Frontal cortex (tissue), 4 donors: ENCODE results near the gene ANXA3. TPM values are rescaled to one million over a fixed set of nuclear protein-coding genes. Genes with fewer than 3 reads are reported as not detected.
A peak's percentile ranks its signal among the peaks of the same experiment; 100 is the strongest.

Experiments used
- DNase-seq, 2 donors: peaks; one replicate each; pipeline ENCODE4 v3.0.0; 2012; ENCODE audit warnings: low spot score in 2 of 2
- FAIRE-seq: peaks from 2 replicates; lab custom pipeline; 2012; peaks lifted over from hg19 to GRCh38; lab: Jason Lieb, UNC
- total RNA-seq: library from RNA; depleted of rRNA; stranded (reverse); fragments of >200 nt; gene quantifications from one replicate; pipeline ENCODE4 v1.2.3, GENCODE V29; 2014
- donor health status: control.
- donor health status: control.
- donor health status: control.

The ANXA3 gene
- total RNA-seq, 1 donor from 2014 or later, result 5.7 TPM

- DNase-seq (no peak), FAIRE-seq (no peak)
These were observed 54.5 kb downstream of the ANXA3 start for GRCh38 chr4:78606035-78606434.

DNA sequence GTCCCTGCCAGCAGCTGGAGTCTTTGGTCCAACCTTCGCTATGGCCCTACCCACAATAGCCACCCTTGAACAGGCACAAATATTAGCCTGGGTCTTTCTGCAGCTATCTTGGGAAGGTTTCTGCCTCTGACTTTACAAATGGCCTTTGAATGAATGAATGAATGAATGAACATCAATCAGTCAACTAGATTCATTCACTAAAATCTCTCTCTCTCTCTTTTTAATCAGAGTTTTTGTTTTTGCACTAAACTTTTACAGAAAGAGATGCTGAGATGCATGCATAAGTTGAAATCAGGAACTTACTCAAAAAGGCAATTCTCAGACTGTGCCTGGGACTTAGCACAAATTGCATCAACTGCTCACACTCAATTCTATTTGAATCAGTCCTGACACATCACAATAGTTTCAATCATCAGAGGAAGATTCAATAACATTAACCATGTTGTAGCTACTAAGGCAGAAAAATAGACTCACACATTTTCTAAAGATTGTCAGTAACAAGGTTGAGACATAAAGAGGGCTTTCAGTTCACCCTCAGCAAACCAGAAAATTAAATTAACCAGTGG lies 55.0 kb downstream of the ANXA3 start:
- FAIRE-seq (no peak), DNase-seq (no peak)

DNA sequence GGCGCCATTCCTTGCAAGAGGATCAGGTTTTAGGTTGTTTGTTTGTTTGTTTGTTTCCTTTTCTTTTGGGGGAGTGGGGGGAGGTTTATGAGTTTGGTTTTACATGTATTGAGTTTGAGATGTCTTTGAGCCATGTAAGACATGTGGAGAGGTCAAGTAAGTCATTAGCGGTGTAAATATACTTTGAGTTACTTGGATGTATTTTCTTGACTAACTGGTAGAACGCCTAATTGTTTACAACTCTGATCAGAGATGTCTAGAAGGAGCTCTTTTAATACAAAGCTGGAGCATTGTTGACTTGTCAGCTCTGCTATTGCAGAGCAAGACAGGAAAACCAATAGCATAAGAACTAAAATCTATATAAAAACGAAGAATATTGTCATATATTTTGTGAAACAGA lies 57.1 kb downstream of the ANXA3 start:
- FAIRE-seq (no peak), DNase-seq (no peak)

DNA sequence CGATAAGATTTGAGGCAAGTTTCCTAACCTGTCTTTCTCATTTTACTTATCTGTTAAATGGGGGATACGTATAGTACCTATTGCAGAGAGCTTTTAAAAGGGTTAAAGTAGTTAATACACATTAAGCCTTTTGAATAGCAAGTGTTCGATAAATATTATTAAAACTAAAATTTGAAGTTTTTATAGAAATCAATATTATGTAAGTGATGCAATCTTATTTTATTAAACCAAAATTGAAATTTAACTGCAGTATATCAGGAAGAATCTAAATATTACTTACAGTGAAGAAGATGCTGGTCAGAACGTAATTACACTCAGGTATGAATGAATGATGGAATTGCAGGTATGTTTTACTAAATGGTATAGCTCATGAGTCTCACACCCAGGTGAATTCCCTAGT lies 58.0 kb downstream of the ANXA3 start:
- DNase-seq (no peak), FAIRE-seq (no peak)

- no peak for DNase-seq
- FAIRE-seq, result no peak
These were observed 59.1 kb downstream of the ANXA3 start for GRCh38 chr4:78610546-78611214.

GRCh38 chr4:78611215-78611558 lies 59.6 kb downstream of the ANXA3 start:
- FAIRE-seq, result no peak
- no peak for DNase-seq

DNA sequence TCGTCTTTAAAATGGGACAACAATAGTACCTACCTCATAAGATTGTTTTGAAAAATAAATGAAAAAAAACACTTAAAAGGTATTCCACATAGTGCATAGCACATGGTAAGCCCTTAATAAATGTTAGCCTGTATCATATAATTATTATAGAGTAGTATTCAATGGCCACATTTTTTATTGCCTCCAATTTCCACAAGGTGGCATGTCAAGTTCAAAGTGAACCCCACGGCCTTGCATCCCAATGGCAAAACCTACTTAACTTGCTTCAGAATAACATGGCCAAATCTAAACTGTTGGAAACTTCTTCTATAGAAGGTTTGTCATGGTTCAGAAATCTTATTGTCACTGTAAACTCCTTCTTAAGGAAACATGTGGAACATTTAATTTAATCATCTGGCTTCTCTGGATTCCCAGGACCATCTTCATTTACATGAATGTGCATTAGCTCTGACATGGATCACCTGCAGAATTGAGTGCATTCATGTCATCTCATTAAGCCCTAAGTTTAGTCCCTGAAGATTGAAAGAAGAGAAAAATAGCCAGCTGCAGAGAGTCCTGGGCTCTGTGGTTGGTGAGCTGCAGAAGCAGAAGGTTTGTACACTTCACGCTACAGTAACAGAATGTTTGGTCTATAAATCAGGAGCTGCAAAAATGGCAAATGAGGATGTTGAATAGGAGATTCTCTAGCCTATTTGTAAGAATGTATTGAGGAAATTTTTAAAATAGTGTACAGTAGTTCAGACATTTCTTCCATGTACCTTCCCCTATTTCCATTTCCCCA lies 61.0 kb downstream of the ANXA3 start:
- DNase-seq (peak; percentile 4 to 10), FAIRE-seq (peak; percentile 82)

DNA sequence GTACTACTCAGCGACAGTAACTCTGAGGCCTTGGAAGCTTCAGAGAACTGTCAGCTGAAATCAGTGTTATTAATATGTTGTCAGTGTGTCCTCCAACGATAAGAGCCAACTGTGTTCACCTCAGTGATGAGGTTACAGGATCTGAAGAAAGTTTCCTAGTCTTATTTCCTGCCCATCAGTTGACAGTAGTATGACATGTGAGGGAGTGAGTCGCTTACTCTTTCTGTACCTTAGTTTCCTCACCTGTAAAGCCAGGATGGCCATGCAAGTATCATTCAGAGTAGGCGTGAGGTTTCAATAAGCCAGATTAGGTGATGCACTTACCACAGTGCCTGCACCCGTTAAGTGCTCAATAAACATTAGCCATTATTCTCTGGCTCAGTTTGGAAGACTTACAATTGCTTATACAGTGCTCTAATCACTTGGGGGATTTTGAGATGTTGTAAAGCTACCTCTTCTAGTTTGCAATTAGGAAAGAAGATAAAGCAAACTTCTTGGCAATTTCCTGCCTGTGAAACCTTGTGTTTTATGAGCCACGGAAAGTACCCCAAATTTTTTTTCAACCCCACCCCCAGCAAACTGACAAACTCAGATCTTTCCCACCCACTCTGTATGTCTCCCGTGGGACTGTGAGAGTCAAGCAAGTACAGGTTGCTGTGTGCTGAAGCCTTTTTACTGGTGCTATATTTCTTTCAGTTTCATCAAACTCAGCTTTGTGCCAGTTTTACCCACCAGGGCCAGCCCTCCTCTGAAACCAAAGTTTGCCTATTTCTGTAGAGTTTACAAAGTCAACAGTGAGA lies 62.2 kb downstream of the ANXA3 start:
- DNase-seq (no peak), FAIRE-seq (no peak)

DNA sequence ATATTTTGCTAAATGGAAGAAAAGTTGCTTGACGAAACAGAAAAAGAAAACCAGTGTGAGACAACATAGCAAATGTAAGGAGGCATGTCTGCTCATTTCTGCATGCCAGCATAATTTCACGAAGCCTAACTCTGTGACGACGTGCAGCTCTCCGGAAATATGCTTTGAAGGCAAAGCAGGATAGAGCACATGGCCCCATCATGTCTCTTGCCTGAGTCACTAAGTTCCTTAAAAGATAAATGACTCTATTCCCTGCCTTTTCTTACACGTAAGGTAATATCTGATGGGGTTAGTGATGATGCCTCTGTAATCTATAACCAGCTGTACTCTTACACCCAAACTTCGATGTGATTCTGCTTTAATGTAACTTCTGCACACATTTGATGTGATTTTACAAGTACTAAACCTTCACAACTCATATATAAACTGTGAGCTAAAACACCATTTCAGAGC lies 64.5 kb downstream of the ANXA3 start:
- no peak for FAIRE-seq
- no peak for DNase-seq

DNA sequence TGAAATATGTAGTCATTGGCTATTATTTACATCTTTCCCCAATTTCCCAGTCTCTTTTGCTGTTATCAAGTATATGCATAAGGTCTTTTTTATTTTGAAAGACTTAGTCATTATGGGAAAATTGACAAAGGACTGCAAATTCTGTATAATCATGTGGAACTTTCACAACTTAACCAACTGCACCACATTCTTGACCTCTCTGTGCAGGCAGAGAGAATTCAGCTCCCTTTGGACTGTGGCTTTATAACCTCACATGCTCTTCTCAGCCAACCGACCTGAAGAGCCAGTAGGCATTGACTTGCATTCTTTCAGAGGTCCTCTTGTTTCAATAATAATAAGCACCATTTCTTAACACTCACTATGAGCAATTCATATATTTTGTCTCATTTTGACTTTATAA lies 66.9 kb downstream of the ANXA3 start:
- DNase-seq (no peak), FAIRE-seq (no peak)

DNA sequence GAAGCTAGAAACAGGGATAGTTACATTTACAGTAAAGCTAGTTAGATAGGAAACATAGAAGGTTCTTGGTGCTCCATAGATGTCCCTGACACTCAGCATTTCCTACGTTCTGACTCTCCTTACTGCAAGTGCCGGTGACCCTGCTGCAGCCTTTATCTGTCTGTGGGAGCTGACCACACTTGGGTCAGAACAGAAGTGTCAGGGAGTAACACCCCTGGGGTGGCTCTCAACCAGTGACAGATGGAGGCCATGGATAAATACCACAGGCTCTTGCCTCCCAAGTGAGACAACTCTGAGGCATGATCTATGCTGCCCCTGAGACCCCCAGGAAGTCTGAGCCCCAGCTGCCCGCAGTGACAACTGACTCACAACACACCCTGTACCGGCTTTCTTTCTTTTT lies 69.8 kb downstream of the ANXA3 start:
- DNase-seq (no peak), FAIRE-seq (no peak)

GRCh38 chr4:78622253-78622979 lies 70.8 kb downstream of the ANXA3 start:
- FAIRE-seq, result no peak
- no peak for DNase-seq

DNA sequence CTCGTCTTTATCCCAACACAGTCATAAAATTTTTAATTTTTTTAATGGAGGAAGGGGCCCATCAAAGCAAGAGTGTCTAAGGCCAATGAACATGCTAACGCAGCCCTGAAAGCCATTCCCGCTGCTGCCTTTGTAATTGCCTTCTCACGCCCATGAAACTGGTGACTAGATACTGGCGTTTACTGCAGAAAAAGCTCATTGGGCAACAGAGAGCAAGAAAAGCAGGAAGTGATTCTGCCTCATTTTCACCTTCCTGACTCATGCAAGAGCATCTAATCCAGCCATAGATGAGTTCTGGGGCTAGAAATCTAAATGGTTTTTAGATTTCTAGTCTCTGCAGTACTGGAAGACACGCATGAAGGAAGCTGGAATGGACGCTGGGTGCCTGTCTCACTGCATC lies 72.5 kb downstream of the ANXA3 start:
- no peak for FAIRE-seq
- DNase-seq, result no peak

GRCh38 chr4:78625073-78625472 lies 73.5 kb downstream of the ANXA3 start:
- DNase-seq (no peak), FAIRE-seq (no peak)

DNA sequence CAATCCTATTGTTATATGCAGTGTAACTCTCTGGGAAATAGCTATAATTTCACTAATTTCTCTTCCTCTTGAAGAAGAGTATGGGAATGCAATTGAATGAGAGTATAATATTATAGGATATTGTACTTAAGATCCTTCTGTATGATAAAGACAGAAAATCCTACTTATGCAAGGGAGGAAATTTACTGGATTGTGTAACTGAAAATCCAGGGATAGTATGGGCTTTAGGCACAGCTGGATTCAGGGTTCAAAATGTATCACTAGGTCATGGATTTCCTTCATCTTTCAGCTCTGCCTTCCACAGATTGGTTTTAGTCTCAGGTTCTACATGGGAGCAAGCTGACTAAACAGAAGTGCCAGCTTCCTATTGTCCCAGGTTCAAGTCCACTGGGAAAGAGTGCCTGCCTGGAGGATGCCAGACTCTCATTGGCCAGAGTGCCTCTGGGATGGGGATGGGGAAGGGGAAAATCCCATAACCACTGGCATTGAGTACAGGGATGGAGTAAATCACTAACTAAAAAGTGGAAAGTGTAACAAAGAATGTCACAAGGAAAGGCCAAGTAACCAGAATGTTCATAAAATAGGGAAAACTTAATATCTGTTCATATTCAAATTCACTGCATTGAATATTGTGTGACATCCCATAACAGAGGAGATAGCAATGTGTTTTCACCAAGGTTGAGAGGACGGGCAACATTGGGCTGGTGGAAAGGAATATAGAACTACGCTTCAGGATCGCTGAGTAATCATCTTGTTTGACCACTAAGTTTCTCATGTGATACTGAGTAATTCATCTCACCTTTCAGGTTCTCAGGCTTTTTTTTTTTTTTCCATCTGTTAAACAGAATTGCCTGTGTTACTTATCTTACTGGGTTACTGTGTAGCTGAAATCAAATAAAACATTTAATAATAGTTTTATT lies 75.7 kb downstream of the ANXA3 start:
- FAIRE-seq, result no peak
- no peak for DNase-seq

GRCh38 chr4:78627966-78628678 lies 76.6 kb downstream of the ANXA3 start:
- FAIRE-seq (no peak), DNase-seq (no peak)

GRCh38 chr4:78629991-78630541 lies 78.5 kb downstream of the ANXA3 start:
- FAIRE-seq, result no peak
- DNase-seq, result no peak

GRCh38 chr4:78630615-78631014 lies 79.0 kb downstream of the ANXA3 start:
- FAIRE-seq (no peak), DNase-seq (no peak)
